Measurements from ENCODE around the gene HELZ2.

Gene HELZ2

GRCh38 chr20:63547725-63548480 is 26.1 kb downstream of the HELZ2 start, which contains the start of gene SRMS:
Gene SRMS (minus strand): TSS chr20:63547749. CDS start chr20:63547463, 286 bp downstream.
- H3K4me1 ChIP-seq (ENCODE audit: insufficient read depth, low read length, poor library complexity, severe bottlenecking): peaks cover 16% of the 10 kb centered on the region
- no peak for TF ChIP-seq CTCF (conservative IDR thresholded peaks at IDR 0.05; ENCODE audit: low read length)
- H3K9me3 ChIP-seq (ENCODE audit: insufficient read depth, low read depth, low read length): no peaks in the 10 kb centered on the region

GRCh38 chr20:63546956-63547724 is 26.9 kb downstream of the HELZ2 start:
- H3K36me3 ChIP-seq (ENCODE audit: insufficient read depth, low read length): no peaks in the 10 kb centered on the region
- H3K4me2 ChIP-seq (ENCODE audit: low read depth, low read length, poor library complexity, severe bottlenecking): no peak overlapping the region
- H3K4me3 ChIP-seq (ENCODE audit: low read length, poor library complexity, severe bottlenecking): no peak overlapping the region
- no peaks in the 10 kb centered on the region for H3K9me3 ChIP-seq (ENCODE audit: insufficient read depth, low read depth, low read length)
- no peak overlapping the region for H3K9ac ChIP-seq (ENCODE audit: low read depth, low read length, poor library complexity, severe bottlenecking)
- H3K4me1 ChIP-seq (ENCODE audit: insufficient read depth, low read length, poor library complexity, severe bottlenecking): peaks cover 8% of the 10 kb centered on the region
- no peaks in the 10 kb centered on the region for H3K79me2 ChIP-seq (ENCODE audit: insufficient read depth, low read length)
- H3K27me3 ChIP-seq (ENCODE audit: insufficient read depth, low read length, poor library complexity, severe bottlenecking): no peaks in the 10 kb centered on the region
- H3F3A ChIP-seq (ENCODE audit: low read depth): no peaks in the 10 kb centered on the region
- H4K20me1 ChIP-seq (ENCODE audit: insufficient read depth, low read length, poor library complexity, severe bottlenecking): no peaks in the 10 kb centered on the region
- TF ChIP-seq EZH2phosphoT487 (IDR thresholded peaks at IDR 0.05; ENCODE audit: borderline replicate concordance) (no peak), CTCF (conservative IDR thresholded peaks at IDR 0.05; ENCODE audit: low read length) (no peak)
- no peak overlapping the region for H2AFZ ChIP-seq (ENCODE audit: low read length)
- no peaks in the 10 kb centered on the region for H3K9me2 ChIP-seq (replicated peaks; ENCODE audit: low read depth, low read length)

More at GRCh38 chr20:63547725-63548480, 26.1 kb downstream of the HELZ2 start, which contains the start of gene SRMS:
- Histone ChIP-seq H3K9me2 (replicated peaks; ENCODE audit: low read depth, low read length) (no peaks in the 10 kb centered on the region), H3K9ac (ENCODE audit: low read depth, low read length, poor library complexity, severe bottlenecking) (no peak within 1 kb of the TSS), H3K36me3 (ENCODE audit: insufficient read depth, low read length) (no peaks in the 10 kb centered on the region), H3K27me3 (ENCODE audit: insufficient read depth, low read length, poor library complexity, severe bottlenecking) (no peaks in the 10 kb centered on the region), H3K4me2 (ENCODE audit: low read depth, low read length, poor library complexity, severe bottlenecking) (no peak within 1 kb of the TSS), H3K79me2 (ENCODE audit: insufficient read depth, low read length) (no peaks in the 10 kb centered on the region), H2AFZ (ENCODE audit: low read length) (no peak within 1 kb of the TSS), H3K4me3 (ENCODE audit: low read length, poor library complexity, severe bottlenecking) (no peak within 1 kb of the TSS), H3F3A (ENCODE audit: low read depth) (no peaks in the 10 kb centered on the region), H4K20me1 (ENCODE audit: insufficient read depth, low read length, poor library complexity, severe bottlenecking) (no peaks in the 10 kb centered on the region)

GRCh38 chr20:63546256-63546955 is 27.6 kb downstream of the HELZ2 start:
- Histone ChIP-seq H3K9me3 (ENCODE audit: insufficient read depth, low read depth, low read length) (no peaks in the 10 kb centered on the region), H3K27me3 (ENCODE audit: insufficient read depth, low read length, poor library complexity, severe bottlenecking) (no peaks in the 10 kb centered on the region), H3K4me2 (ENCODE audit: low read depth, low read length, poor library complexity, severe bottlenecking) (no peak overlapping the region), H3K79me2 (ENCODE audit: insufficient read depth, low read length) (no peaks in the 10 kb centered on the region), H3K4me1 (ENCODE audit: insufficient read depth, low read length, poor library complexity, severe bottlenecking) (peaks cover 5% of the 10 kb centered on the region), H2AFZ (ENCODE audit: low read length) (no peak overlapping the region), H3F3A (ENCODE audit: low read depth) (no peaks in the 10 kb centered on the region), H3K4me3 (ENCODE audit: low read length, poor library complexity, severe bottlenecking) (no peak overlapping the region), H4K20me1 (ENCODE audit: insufficient read depth, low read length, poor library complexity, severe bottlenecking) (no peaks in the 10 kb centered on the region), H3K36me3 (ENCODE audit: insufficient read depth, low read length) (no peaks in the 10 kb centered on the region), H3K9me2 (replicated peaks; ENCODE audit: low read depth, low read length) (no peaks in the 10 kb centered on the region), H3K9ac (ENCODE audit: low read depth, low read length, poor library complexity, severe bottlenecking) (no peak overlapping the region)
- TF ChIP-seq CTCF (conservative IDR thresholded peaks at IDR 0.05; ENCODE audit: low read length) (no peak), EZH2phosphoT487 (IDR thresholded peaks at IDR 0.05; ENCODE audit: borderline replicate concordance) (no peak)

Data from Loucy (cell line).